HepG2 (cell line): ENCODE measurements around the gene MAN2B2. TPM values are rescaled to one million over a fixed set of nuclear protein-coding genes. Genes with fewer than 3 reads are reported as not detected.

ENCODE experiments used
- CAMTA2 ChIP-seq: sonication (generic); formaldehyde crosslinking; IDR thresholded peaks from 2 replicates; pipeline ENCODE4 v1.4.0; 2020; ENCODE audit warnings: mild to moderate bottlenecking, missing genetic modification reagents, borderline replicate concordance
- CHD4 ChIP-seq: fragments of 200-600 bp; sonication (generic); IDR thresholded peaks from 2 replicates; pipeline ENCODE4 v1.7.0; 2017; ENCODE audit warnings: mild to moderate bottlenecking, low read length, borderline replicate concordance
- RNF2 ChIP-seq: fragments of 450-650 bp; conservative IDR thresholded peaks from 2 replicates; pipeline ENCODE4 v1.6.1; 2016; ENCODE audit warnings: low read depth
- ZEB1 ChIP-seq: IDR thresholded peaks from 2 replicates; pipeline ENCODE4 v1.6.1; 2012; ENCODE audit warnings: mild to moderate bottlenecking, low read depth, inconsistent platforms; ENCODE audit not compliant: insufficient replicate concordance
- ZHX2 ChIP-seq, 2 experiments: sonication (generic) in 1 of 2; formaldehyde crosslinking in 1 of 2; IDR thresholded peaks; 2 replicates each; pipeline versions ENCODE4 v1.6.1 to v1.9.0; 2014 to 2022; ENCODE audit warnings: antibody characterized with exemption in 1 of 2, borderline replicate concordance in 1 of 2, inconsistent platforms in 1 of 2, low read depth in 1 of 2, missing genetic modification reagents in 1 of 2
- ZNF558 ChIP-seq: sonication (generic); formaldehyde crosslinking; IDR thresholded peaks from 2 replicates; pipeline ENCODE4 v1.9.0; 2022; ENCODE audit warnings: mild to moderate bottlenecking, missing genetic modification reagents, borderline replicate concordance
- ZNF605 ChIP-seq: sonication (generic); formaldehyde crosslinking; IDR thresholded peaks from 2 replicates; pipeline ENCODE4 v1.8.0; 2022; ENCODE audit warnings: mild to moderate bottlenecking, missing genetic modification reagents
- ZNF724P ChIP-seq: sonication (generic); formaldehyde crosslinking; IDR thresholded peaks from 2 replicates; pipeline ENCODE4 v1.8.0; 2022; ENCODE audit warnings: missing genetic modification reagents, borderline replicate concordance
- ZNF737 ChIP-seq: sonication (generic); formaldehyde crosslinking; IDR thresholded peaks from 2 replicates; pipeline ENCODE4 v1.5.0; 2020; ENCODE audit warnings: missing genetic modification reagents, mild to moderate bottlenecking, borderline replicate concordance
- ZNF841 ChIP-seq: sonication (generic); formaldehyde crosslinking; IDR thresholded peaks from 2 replicates; pipeline ENCODE4 v1.8.1; 2023; ENCODE audit warnings: missing genetic modification reagents, borderline replicate concordance
- polyA plus RNA-seq, 8 experiments: library from polyadenylated mRNA; depleted of rRNA in 3 of 8; stranded (reverse) in 7 of 8; unstranded in 1 of 8; fragments of >200 nt; fragmentation: Illumina TruSeq in 4 of 8; extraction: Trizol in 4 of 8; gene quantifications; 2 replicates each; pipeline versions ENCODE4 v1.2.1 to v1.2.3, GENCODE V29; 2011 to 2016; ENCODE audit warnings: low read depth in 4 of 8, missing spikeins in 1 of 8, mixed read lengths in 1 of 8; ENCODE audit not compliant: insufficient read depth in 1 of 8
- total RNA-seq, 5 experiments: library from RNA; depleted of rRNA; stranded (reverse); fragments of >200 nt; fragmentation: Illumina TruSeq; extraction: Trizol; gene quantifications; 2 replicates each; pipeline ENCODE4 v1.2.3, GENCODE V29; 2016; ENCODE audit warnings: low read depth in 1 of 5
- TF ChIP-seq, protein P1 (sequence below): sonication (generic); formaldehyde crosslinking; IDR thresholded peaks from 2 replicates; pipeline ENCODE4 v1.4.0; 2020; ENCODE audit warnings: missing genetic modification reagents

Gene MAN2B2
- total and polyA plus RNA-seq, 2 of the 13 experiments (the other 11 are each of a cell fraction or from before 2014, with no cell fraction given), result 4.8 to 5.4 TPM

DNA sequence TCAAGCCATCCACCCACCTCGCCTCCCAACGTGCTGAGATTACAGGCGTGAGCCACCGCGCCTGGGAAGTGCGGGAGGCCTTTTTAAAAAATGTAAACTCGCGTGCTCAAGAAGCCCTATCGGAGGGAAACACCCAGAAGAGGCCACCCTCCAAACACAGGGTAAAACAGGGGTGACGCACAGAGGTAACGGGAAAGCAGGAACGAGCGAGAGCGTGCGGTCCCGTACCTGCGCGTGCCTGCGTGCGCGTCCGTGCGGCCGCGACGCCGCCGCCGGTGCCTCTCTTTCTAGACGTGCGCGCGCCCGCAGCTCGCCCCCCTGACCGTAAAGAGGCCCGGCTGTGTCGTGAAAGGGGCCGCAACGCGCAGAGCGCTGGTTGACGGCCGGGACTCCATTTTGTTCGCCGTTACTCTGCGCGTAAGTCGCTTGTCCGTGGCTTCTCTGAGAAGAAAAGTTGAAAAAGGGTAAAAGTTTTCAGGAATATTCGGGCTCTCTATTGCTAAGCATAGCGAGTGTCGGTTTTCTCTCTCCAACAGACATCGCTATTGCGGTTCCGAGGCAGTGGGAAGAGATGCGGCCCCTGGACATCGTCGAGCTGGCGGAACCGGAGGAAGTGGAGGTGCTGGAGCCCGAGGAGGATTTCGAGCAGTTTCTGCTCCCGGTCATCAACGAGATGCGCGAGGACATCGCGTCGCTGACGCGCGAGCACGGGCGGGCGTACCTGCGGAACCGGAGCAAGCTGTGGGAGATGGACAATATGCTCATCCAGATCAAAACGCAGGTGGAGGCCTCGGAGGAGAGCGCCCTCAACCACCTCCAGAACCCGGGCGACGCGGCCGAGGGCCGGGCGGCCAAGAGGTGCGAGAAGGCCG is 65.5 kb downstream of the MAN2B2 start, which contains the start of gene MRFAP1 (continued):
- TF ChIP-seq ZHX2 (IDR thresholded peaks at IDR 0.05; ENCODE audit: low read depth) (peak; percentile 91), ZHX2 (CRISPR knock-in tag; IDR thresholded peaks at IDR 0.05; ENCODE audit: borderline replicate concordance) (no peak), ZNF724P (peak; percentile 79; the same call in 1 of the 2 replicates), ZNF737 (CRISPR knock-in tag) (no peak), ZNF605 (CRISPR knock-in tag) (no peak), ZNF558 (CRISPR knock-in tag) (peak; percentile 69; the same call in 1 of the 2 replicates), CAMTA2 (CRISPR knock-in tag) (no peak), ZEB1 (no peak), ZNF841 (CRISPR knock-in tag) (no peak), CHD4 (no peak), RNF2 (peak; percentile 90; the same call in 1 of the 2 replicates)
- TF ChIP-seq, protein P1, sequence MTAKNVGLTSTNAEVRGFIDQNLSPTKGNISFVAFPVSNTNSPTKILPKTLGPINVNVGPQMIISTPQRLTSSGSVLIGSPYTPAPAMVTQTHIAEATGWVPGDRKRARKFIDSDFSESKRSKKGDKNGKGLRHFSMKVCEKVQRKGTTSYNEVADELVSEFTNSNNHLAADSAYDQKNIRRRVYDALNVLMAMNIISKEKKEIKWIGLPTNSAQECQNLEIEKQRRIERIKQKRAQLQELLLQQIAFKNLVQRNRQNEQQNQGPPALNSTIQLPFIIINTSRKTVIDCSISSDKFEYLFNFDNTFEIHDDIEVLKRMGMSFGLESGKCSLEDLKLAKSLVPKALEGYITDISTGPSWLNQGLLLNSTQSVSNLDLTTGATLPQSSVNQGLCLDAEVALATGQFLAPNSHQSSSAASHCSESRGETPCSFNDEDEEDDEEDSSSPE, result peak; percentile 79; the same call in 1 of the 2 replicates
